GM12878 (cell line): ENCODE measurements around the gene KAZN.

ENCODE experiments used
- ELK1 ChIP-seq: IDR thresholded peaks from 2 replicates; pipeline ENCODE4 v1.6.1; 2012; ENCODE audit warnings: low read depth, low read length, improper control_type of control experiment
- JUND ChIP-seq: IDR thresholded peaks from 2 replicates; pipeline ENCODE4 v1.6.1; 2012; ENCODE audit warnings: low read depth, mild to moderate bottlenecking, low read length, improper control_type of control experiment, moderate library complexity
- RAD21 ChIP-seq: IDR thresholded peaks from 2 replicates; pipeline ENCODE4 v1.6.1; 2011; ENCODE audit warnings: mild to moderate bottlenecking, low read depth, low read length, moderate library complexity; ENCODE audit not compliant: insufficient read depth

- no peak for TF ChIP-seq JUND
- TF ChIP-seq ELK1, result no peak
- no peak for TF ChIP-seq RAD21
These were observed 372.7 kb downstream of the KAZN start for GRCh38 chr1:14971221-14971620.
